Measurements from ENCODE around the gene KCND3. TPM values are rescaled to one million over a fixed set of nuclear protein-coding genes. Genes with fewer than 3 reads are reported as not detected.

KCND3 gene
- polyA plus RNA-seq, 1 donor from 2014 or later: 7.8 TPM

- no peaks in the 10 kb centered on the region for H3F3A ChIP-seq (ENCODE audit: insufficient read depth, low read length, poor library complexity, severe bottlenecking)
- no peak overlapping the region for H3K4me2 ChIP-seq (ENCODE audit: low read length)
- H3K79me2 ChIP-seq (replicated peaks; ENCODE audit: insufficient read depth, low read length): no peaks in the 10 kb centered on the region
- no peaks in the 10 kb centered on the region for H3K9me2 ChIP-seq (ENCODE audit: insufficient read depth, low read length)
- H3K27me3 ChIP-seq (ENCODE audit: insufficient read depth, low read depth, low read length): no peaks in the 10 kb centered on the region
- H2AFZ ChIP-seq (ENCODE audit: low read depth, low read length): no peak overlapping the region
- H3K9ac ChIP-seq (ENCODE audit: low read length): no peak overlapping the region
- no peak for TF ChIP-seq SMC3 (conservative IDR thresholded peaks at IDR 0.05; ENCODE audit: poor library complexity)
- TF ChIP-seq, protein P1, sequence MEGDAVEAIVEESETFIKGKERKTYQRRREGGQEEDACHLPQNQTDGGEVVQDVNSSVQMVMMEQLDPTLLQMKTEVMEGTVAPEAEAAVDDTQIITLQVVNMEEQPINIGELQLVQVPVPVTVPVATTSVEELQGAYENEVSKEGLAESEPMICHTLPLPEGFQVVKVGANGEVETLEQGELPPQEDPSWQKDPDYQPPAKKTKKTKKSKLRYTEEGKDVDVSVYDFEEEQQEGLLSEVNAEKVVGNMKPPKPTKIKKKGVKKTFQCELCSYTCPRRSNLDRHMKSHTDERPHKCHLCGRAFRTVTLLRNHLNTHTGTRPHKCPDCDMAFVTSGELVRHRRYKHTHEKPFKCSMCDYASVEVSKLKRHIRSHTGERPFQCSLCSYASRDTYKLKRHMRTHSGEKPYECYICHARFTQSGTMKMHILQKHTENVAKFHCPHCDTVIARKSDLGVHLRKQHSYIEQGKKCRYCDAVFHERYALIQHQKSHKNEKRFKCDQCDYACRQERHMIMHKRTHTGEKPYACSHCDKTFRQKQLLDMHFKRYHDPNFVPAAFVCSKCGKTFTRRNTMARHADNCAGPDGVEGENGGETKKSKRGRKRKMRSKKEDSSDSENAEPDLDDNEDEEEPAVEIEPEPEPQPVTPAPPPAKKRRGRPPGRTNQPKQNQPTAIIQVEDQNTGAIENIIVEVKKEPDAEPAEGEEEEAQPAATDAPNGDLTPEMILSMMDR (IDR thresholded peaks at IDR 0.05; ENCODE audit: poor library complexity, severe bottlenecking): no peak
- TF ChIP-seq REST (IDR thresholded peaks at IDR 0.05; ENCODE audit: borderline replicate concordance): no peak
- TF ChIP-seq MXI1 (conservative IDR thresholded peaks at IDR 0.05; ENCODE audit: poor library complexity, severe bottlenecking): no peak
- TF ChIP-seq POLR2AphosphoS5 (IDR thresholded peaks at IDR 0.05): no peak
- no peak for TF ChIP-seq EP300 (conservative IDR thresholded peaks at IDR 0.05; ENCODE audit: poor library complexity, severe bottlenecking)
- TF ChIP-seq RAD21 (conservative IDR thresholded peaks at IDR 0.05): no peak
- no peak for TF ChIP-seq TAF1 (IDR thresholded peaks at IDR 0.05; ENCODE audit: low read depth)
- TF ChIP-seq EZH2 (IDR thresholded peaks at IDR 0.05; ENCODE audit: borderline replicate concordance, insufficient read depth, low read length, poor library complexity, severe bottlenecking): no peak
- H3K36me3 ChIP-seq (ENCODE audit: insufficient read depth, low read length): no peaks in the 10 kb centered on the region
- no peak overlapping the region for H3K27ac ChIP-seq (ENCODE audit: low read length)
- no peak overlapping the region for H3K4me3 ChIP-seq (ENCODE audit: low read length)
- no peaks in the 10 kb centered on the region for H3K9me3 ChIP-seq (ENCODE audit: low read length)
- no peaks in the 10 kb centered on the region for H4K20me1 ChIP-seq (ENCODE audit: insufficient read depth)
Measured at GRCh38 chr1:112033439-112034120, 44.1 kb upstream of the KCND3 start.

DNA sequence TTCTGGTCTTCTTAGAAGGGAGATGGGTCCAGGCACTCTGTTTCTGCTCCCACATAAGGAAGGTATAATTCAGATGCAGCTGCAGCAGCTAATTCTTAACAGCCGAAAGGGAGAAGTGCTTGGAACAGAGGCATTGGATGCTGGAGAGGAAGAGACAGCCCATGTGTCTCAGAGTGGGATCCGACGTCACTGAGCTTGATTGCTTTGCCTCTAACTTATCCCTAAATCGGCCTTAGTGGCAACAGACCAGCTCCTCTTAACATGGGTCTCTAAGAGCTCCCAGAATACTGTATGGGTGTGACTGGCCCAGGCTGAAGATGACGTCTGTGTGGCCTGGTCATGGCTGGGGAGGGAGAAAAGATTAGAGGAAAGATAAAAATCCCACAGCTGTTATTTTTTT lies 40.7 kb upstream of the KCND3 start:
- Histone ChIP-seq H3K9ac (ENCODE audit: low read length) (no peak overlapping the region), H3K27me3 (ENCODE audit: insufficient read depth, low read depth, low read length) (no peaks in the 10 kb centered on the region), H4K20me1 (ENCODE audit: insufficient read depth) (no peaks in the 10 kb centered on the region), H3K9me3 (ENCODE audit: low read length) (no peaks in the 10 kb centered on the region), H3K4me3 (ENCODE audit: low read length) (no peak overlapping the region), H3K27ac (ENCODE audit: low read length) (no peak overlapping the region), H3K79me2 (replicated peaks; ENCODE audit: insufficient read depth, low read length) (no peaks in the 10 kb centered on the region), H3K36me3 (ENCODE audit: insufficient read depth, low read length) (no peaks in the 10 kb centered on the region), H2AFZ (ENCODE audit: low read depth, low read length) (no peak overlapping the region), H3K9me2 (ENCODE audit: insufficient read depth, low read length) (no peaks in the 10 kb centered on the region), H3F3A (ENCODE audit: insufficient read depth, low read length, poor library complexity, severe bottlenecking) (no peaks in the 10 kb centered on the region), H3K4me2 (ENCODE audit: low read length) (no peak overlapping the region)
- TF ChIP-seq REST (IDR thresholded peaks at IDR 0.05; ENCODE audit: borderline replicate concordance): no peak
- TF ChIP-seq RAD21 (conservative IDR thresholded peaks at IDR 0.05): no peak
- TF ChIP-seq MXI1 (conservative IDR thresholded peaks at IDR 0.05; ENCODE audit: poor library complexity, severe bottlenecking): no peak
- TF ChIP-seq EP300 (conservative IDR thresholded peaks at IDR 0.05; ENCODE audit: poor library complexity, severe bottlenecking): no peak
- no peak for TF ChIP-seq POLR2AphosphoS5 (IDR thresholded peaks at IDR 0.05)
- no peak for TF ChIP-seq SMC3 (conservative IDR thresholded peaks at IDR 0.05; ENCODE audit: poor library complexity)
- TF ChIP-seq EZH2 (IDR thresholded peaks at IDR 0.05; ENCODE audit: borderline replicate concordance, insufficient read depth, low read length, poor library complexity, severe bottlenecking): no peak
- TF ChIP-seq TAF1 (IDR thresholded peaks at IDR 0.05; ENCODE audit: low read depth): no peak
- TF ChIP-seq, protein P1 (IDR thresholded peaks at IDR 0.05; ENCODE audit: poor library complexity, severe bottlenecking): no peak
